PFSK-1 (cell line): Measurements from ENCODE around the gene GRIFIN.

Source experiments
- FOXP2 ChIP-seq: optimal IDR thresholded peaks from 2 replicates; pipeline ENCODE3; 2011; ENCODE audit warnings: borderline replicate concordance, control low read depth, inconsistent platforms; ENCODE audit not compliant: insufficient read depth; ENCODE audit errors: extremely low read length, extremely low read depth
- POLR2AphosphoS5 ChIP-seq: IDR thresholded peaks from 2 replicates; pipeline ENCODE4 v1.6.1; 2012; ENCODE audit warnings: low read depth, mild to moderate bottlenecking, control low read depth, low read length, moderate library complexity
- SIN3A ChIP-seq: IDR thresholded peaks from 2 replicates; pipeline ENCODE4 v1.6.1; 2012; ENCODE audit warnings: mild to moderate bottlenecking, low read length, moderate library complexity, borderline replicate concordance; ENCODE audit not compliant: insufficient read depth
- TAF1 ChIP-seq: IDR thresholded peaks from 2 replicates; pipeline ENCODE4 v1.6.1; 2012; ENCODE audit warnings: low read length, control low read depth, borderline replicate concordance; ENCODE audit not compliant: insufficient read depth
- TF ChIP-seq, protein P1 (sequence below), 2 experiments: IDR thresholded peaks; 2 replicates each; pipeline versions ENCODE4 v1.6.1 to v1.8.0; 2011 to 2012; ENCODE audit warnings: low read depth in 2 of 2, low read length in 2 of 2, control low read depth in 1 of 2, inconsistent platforms in 1 of 2, mild to moderate bottlenecking in 1 of 2, moderate library complexity in 1 of 2; ENCODE audit not compliant: insufficient read depth in 1 of 2

The GRIFIN gene

DNA sequence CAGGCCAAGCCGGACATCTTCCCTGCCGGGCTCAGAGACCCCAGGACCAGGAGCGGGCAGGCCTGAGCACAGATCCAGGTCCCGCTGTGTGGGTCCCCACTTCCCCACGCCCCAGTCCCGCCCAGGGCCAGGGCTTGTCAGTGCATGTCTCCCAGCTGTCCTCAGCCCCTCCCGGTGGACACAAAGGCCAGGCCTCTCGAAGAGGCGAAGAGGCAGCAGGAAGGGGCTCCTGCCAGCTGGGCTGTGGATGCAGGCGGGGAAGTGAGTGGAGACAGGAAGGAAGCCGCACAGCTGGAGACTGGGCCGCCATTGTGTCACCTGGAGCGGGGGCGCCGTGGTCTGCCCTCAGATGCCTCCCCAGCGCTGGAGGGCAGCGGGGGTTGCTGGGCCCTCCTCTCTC, 4.8 kb downstream of the GRIFIN start:
- TF ChIP-seq, protein P1, sequence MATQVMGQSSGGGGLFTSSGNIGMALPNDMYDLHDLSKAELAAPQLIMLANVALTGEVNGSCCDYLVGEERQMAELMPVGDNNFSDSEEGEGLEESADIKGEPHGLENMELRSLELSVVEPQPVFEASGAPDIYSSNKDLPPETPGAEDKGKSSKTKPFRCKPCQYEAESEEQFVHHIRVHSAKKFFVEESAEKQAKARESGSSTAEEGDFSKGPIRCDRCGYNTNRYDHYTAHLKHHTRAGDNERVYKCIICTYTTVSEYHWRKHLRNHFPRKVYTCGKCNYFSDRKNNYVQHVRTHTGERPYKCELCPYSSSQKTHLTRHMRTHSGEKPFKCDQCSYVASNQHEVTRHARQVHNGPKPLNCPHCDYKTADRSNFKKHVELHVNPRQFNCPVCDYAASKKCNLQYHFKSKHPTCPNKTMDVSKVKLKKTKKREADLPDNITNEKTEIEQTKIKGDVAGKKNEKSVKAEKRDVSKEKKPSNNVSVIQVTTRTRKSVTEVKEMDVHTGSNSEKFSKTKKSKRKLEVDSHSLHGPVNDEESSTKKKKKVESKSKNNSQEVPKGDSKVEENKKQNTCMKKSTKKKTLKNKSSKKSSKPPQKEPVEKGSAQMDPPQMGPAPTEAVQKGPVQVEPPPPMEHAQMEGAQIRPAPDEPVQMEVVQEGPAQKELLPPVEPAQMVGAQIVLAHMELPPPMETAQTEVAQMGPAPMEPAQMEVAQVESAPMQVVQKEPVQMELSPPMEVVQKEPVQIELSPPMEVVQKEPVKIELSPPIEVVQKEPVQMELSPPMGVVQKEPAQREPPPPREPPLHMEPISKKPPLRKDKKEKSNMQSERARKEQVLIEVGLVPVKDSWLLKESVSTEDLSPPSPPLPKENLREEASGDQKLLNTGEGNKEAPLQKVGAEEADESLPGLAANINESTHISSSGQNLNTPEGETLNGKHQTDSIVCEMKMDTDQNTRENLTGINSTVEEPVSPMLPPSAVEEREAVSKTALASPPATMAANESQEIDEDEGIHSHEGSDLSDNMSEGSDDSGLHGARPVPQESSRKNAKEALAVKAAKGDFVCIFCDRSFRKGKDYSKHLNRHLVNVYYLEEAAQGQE (IDR thresholded peaks at IDR 0.05; ENCODE audit: insufficient read depth in 1 of 2, low read depth in 2 of 2, low read length in 2 of 2) = no peak
- TF ChIP-seq POLR2AphosphoS5 (no peak), SIN3A (no peak), FOXP2 (no peak), TAF1 (no peak)

DNA sequence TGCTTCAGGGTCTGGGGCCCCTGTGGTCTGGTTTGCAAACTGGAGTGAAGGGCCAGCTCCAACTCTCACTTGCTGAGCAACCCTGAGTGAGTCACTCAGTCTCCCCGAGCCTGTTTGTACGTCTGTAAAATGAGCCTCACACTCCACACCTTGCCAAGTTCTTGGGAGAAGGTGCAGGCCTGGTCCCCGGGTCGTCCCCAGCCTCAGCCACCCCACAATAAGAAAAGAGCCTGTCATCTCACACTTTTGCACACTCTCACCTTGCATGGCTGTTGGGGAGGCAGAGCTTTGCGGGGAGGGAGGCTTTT, 5.2 kb downstream of the GRIFIN start:
- TF ChIP-seq, protein P1 (IDR thresholded peaks at IDR 0.05; ENCODE audit: insufficient read depth in 1 of 2, low read depth in 2 of 2, low read length in 2 of 2) = no peak
- no peak for TF ChIP-seq TAF1
- TF ChIP-seq SIN3A = no peak
- TF ChIP-seq FOXP2 = no peak
- TF ChIP-seq POLR2AphosphoS5 = no peak

DNA sequence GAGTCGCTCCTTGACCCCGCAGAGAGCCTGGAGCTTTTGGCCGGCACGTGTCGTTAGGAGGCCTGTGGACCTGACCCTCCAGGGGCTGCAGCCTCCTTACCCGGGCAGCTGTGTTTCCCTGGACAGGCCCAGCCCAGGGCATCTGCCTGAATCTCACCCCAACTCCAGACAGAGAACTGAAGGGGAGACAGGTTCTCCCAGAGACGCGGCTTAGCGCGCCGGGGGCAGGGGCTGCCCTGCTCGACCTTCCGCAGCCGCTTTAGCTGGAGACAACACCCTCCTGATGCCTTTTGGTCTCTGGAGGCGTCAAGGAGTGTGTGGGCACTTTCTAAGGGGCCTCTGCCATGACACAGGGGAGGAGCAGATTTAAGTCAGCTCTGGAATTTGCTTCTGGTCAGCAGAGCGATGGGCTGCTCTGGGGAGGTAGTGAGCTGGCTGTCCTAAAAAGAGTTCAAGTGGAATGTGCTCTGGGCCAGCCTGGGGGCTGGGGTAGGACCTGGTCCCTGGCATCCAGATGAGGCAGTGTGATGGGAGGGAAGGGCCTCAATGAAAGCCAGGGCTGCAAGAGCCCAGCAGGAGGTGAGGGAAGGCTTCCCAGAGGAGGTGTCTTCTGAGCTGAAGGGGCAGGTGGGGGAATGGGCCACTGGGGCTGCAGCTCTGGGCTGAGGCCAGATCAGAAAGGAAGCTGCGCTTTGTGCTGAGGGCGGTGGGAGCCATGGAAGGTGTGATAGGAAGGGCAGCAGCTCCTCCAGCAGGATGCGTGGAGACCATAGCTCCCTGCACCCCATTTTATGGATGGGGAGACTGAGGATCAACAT, 5.8 kb downstream of the GRIFIN start:
- no peak for TF ChIP-seq FOXP2
- no peak for TF ChIP-seq POLR2AphosphoS5
- TF ChIP-seq, protein P1 (IDR thresholded peaks at IDR 0.05; ENCODE audit: insufficient read depth in 1 of 2, low read depth in 2 of 2, low read length in 2 of 2) = no peak
- TF ChIP-seq SIN3A = no peak
- TF ChIP-seq TAF1 = no peak

DNA sequence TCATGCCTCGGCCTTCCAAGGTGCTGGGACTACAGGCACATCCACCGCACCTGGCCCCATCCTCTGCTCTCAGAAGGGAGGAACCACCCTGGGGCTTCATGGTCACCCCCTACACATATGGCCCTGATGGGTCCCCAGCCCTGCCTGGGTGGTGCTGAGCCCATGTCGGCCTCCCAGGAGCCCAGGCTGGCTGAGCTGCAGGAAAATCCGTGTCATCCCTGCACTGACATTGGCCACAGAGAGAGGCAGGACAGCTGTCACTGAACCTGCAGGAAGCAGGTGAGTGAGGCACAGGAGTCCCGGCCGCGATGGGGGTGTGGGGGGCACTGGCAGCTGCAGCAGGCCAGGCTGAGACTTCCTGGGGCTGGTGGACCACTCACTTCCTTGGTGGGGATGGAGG, 8.0 kb downstream of the GRIFIN start:
- TF ChIP-seq POLR2AphosphoS5 (no peak), FOXP2 (no peak)
- TF ChIP-seq, protein P1 (IDR thresholded peaks at IDR 0.05; ENCODE audit: insufficient read depth in 1 of 2, low read depth in 2 of 2, low read length in 2 of 2) = no peak
